Fibroblast of skin of left biceps (primary cell): ENCODE measurements around the gene PTER.

Source experiments
- DNase-seq, 2 experiments: peaks; one replicate each; pipeline ENCODE4 v3.0.0-alpha.2; 2013; ENCODE audit warnings: low read depth in 2 of 2

PTER gene

GRCh38 chr10:16544099-16544498 is 107.3 kb downstream of the PTER start:
- DNase-seq = no peak

GRCh38 chr10:16544591-16544990 is 107.8 kb downstream of the PTER start:
- no peak for DNase-seq

GRCh38 chr10:16545116-16545736 is 108.4 kb downstream of the PTER start:
- peak in 1 of 2 experiments; percentile 6 for DNase-seq

GRCh38 chr10:16547973-16548372 is 111.2 kb downstream of the PTER start:
- no peak for DNase-seq

GRCh38 chr10:16559236-16559773 is 122.5 kb downstream of the PTER start:
- DNase-seq = no peak

- no peak for DNase-seq
These were observed 126.1 kb downstream of the PTER start for GRCh38 chr10:16562891-16563290.
